ENCODE measurements around the gene IGFALS.

Gene IGFALS

DNA sequence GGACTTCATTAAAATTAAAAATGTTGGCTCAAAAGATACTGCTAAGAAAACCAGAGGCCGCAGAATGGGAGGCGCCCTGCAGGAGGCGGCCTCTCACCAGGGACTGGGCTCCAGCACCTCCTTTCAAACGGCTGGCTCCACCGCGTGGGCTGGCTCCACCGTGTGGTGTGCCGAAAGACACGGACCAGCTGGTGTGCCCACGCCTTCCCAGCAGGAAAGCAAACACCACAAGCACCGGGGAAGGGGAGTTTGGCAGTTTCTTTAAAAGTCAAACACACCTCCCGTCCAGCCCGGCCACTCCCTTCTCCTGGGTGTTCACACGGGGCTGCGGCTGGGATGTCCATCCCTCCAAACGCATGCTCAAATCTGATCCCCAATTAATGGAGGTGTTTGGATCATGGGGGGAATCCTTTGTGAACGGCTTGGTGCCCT is 19.2 kb upstream of the IGFALS start:
- TF ChIP-seq, protein P1, sequence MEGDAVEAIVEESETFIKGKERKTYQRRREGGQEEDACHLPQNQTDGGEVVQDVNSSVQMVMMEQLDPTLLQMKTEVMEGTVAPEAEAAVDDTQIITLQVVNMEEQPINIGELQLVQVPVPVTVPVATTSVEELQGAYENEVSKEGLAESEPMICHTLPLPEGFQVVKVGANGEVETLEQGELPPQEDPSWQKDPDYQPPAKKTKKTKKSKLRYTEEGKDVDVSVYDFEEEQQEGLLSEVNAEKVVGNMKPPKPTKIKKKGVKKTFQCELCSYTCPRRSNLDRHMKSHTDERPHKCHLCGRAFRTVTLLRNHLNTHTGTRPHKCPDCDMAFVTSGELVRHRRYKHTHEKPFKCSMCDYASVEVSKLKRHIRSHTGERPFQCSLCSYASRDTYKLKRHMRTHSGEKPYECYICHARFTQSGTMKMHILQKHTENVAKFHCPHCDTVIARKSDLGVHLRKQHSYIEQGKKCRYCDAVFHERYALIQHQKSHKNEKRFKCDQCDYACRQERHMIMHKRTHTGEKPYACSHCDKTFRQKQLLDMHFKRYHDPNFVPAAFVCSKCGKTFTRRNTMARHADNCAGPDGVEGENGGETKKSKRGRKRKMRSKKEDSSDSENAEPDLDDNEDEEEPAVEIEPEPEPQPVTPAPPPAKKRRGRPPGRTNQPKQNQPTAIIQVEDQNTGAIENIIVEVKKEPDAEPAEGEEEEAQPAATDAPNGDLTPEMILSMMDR (IDR thresholded peaks at IDR 0.05; ENCODE audit: insufficient read depth, low read length, missing control alignments): peak; percentile 44
- ChIA-PET CTCF (interaction anchor here (0.8 to 2.3 kb wide), 4 partner anchors 17 to 117 kb away, joined by 3 to 10 read pairs (median 4); partner anchors contain the start of genes NUBP2 and SPSB3), POLR2A (no interaction called here)

DNA sequence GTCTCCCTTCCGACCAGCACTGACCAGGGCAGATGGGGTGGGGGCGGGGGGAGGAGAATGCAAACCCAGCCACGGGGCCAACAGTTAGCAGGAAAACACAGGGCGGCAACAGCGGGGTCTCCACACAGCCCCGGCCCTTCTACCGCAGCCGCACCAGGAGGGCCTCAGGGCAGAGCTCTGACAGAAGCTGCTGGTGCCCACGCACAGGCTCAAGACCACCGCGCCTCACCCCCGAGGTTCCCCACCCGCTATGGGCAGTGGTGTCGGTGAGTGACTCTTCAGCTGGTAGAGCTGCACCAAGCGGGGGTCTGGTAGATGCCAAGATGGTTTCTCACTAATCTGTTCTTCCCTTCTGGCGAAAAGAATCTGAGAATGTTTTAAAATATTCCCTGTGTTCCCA is 17.0 kb upstream of the IGFALS start:
- ChIA-PET POLR2A (no interaction called here), CTCF (interaction anchor here (0.6 to 1.2 kb wide), 4 partner anchors 10 to 118 kb away, joined by 3 read pairs; no protein-coding TSS in a partner anchor)
- TF ChIP-seq, protein P1 (IDR thresholded peaks at IDR 0.05; ENCODE audit: insufficient read depth, low read length, missing control alignments): no peak
- no peak for DNase-seq (ENCODE audit: low read depth, low spot score)
- H3K4me3 ChIP-seq (ENCODE audit: low read depth, low read length): no peak overlapping the region

More for the DNA sequence above, 19.2 kb upstream of the IGFALS start:
- DNase-seq (ENCODE audit: low read depth, low spot score): no peak
- no peak overlapping the region for H3K4me3 ChIP-seq (ENCODE audit: low read depth, low read length)

DNA sequence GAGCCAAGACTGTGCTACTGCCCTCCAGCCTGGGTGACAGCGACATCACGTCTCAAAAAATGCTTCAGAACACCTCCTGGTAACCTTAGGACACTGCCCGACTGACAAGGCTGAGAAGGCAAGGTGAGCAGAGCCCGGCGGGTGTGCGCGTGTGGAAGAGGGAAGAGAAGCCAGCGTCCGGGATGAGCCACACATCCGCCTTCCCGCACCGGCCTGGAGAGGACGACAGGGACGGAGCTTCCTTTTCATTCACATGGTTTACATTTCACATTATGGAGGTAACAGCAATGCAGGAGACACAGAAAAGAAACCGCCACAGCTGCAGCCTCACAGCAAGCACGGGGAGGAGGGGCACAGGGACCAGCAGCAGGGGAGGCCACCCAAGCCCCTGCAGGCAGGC is 16.6 kb upstream of the IGFALS start:
- no peak overlapping the region for H3K4me3 ChIP-seq (ENCODE audit: low read depth, low read length)
- CTCF ChIA-PET: interaction anchor here (0.8 kb wide), 1 partner anchor 119 kb away, joined by 3 read pairs; no protein-coding TSS in a partner anchor
- POLR2A ChIA-PET: no interaction called here
- no peak for DNase-seq (ENCODE audit: low read depth, low spot score)
- TF ChIP-seq, protein P1 (IDR thresholded peaks at IDR 0.05; ENCODE audit: insufficient read depth, low read length, missing control alignments): no peak

DNA sequence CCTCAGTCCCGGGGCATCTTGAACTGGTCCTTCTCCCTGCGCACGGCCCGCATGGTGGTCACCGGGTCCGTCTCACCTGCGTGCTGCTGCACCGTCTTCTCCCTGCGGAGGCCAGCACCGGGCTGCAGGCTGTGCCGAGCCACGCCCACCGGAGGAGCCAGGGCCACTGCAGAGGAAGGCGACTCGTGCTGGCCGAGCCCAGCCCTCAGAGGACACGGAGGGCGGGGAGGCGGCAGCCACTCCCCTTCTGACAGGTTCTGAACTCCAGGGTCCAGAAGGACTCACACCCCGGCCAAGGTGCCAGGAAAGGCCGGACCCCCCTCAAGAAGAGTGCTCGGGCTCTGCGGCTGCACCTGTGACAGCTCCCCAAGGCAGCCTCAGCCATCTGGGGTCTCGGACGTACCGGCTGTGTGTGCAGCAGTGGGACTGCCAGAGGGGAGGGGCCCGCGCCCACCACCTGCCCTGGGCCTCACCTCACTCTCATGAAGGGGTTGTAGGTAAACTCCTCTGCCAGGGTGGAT is 15.8 kb upstream of the IGFALS start:
- no peak for DNase-seq (ENCODE audit: low read depth, low spot score)
- TF ChIP-seq, protein P1 (IDR thresholded peaks at IDR 0.05; ENCODE audit: insufficient read depth, low read length, missing control alignments): no peak
- no peak overlapping the region for H3K4me3 ChIP-seq (ENCODE audit: low read depth, low read length)
- POLR2A ChIA-PET: no interaction called here
- CTCF ChIA-PET: no interaction called here

DNA sequence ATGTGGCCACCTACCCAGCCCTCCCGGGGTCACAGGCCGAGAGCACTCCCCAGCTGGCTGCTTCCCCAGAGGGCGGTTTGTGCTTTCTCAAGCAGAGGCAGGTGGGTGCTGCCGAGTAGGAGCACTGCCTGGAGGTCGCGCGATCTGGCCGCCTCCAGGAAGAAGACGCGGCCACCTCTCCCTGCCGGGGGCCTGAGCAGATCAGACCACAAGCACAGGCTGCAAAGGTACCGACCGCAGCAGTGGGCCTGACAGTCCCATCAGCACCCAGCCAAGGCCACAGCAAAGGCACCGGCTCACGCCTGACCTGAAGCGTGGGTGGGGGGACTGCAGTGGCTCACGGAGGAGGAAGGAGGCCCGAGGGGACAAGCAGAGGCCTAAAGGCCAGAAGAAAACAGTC is 15.2 kb upstream of the IGFALS start:
- TF ChIP-seq, protein P1 (IDR thresholded peaks at IDR 0.05; ENCODE audit: insufficient read depth, low read length, missing control alignments): no peak
- DNase-seq (ENCODE audit: low read depth, low spot score): no peak
- POLR2A ChIA-PET: no interaction called here
- CTCF ChIA-PET: no interaction called here
- no peak overlapping the region for H3K4me3 ChIP-seq (ENCODE audit: low read depth, low read length)

DNA sequence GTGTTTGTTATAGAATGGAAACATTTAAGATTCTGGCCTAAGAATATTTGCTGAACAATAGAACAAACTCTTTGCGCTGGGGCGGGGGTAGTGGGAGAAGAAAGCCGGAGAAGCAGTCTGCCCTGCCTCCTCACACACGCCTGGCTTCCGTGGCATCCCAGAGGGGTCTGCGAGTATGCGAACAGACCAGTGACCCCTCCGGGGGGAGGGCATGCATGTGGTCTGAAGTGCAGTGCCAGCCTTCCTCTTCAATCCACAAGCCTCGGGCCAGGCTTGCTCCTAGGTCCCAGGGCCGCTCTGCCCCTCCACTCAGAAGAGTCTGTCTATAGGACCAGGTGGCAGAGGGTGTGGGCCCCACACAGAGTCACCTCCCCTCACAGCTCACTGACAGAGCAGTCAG is 14.1 kb upstream of the IGFALS start:
- H3K4me3 ChIP-seq (ENCODE audit: low read depth, low read length): no peak overlapping the region
- no peak for DNase-seq (ENCODE audit: low read depth, low spot score)
- CTCF ChIA-PET: no interaction called here
- TF ChIP-seq, protein P1 (IDR thresholded peaks at IDR 0.05; ENCODE audit: insufficient read depth, low read length, missing control alignments): no peak
- POLR2A ChIA-PET: no interaction called here
